ENCODE results near the gene GFER.
A peak's percentile ranks its signal among the peaks of the same experiment; 100 is the strongest.

Gene GFER

GRCh38 chr16:1968146-1968953 lies 15.6 kb upstream of the GFER start:
- TF ChIP-seq FOXM1 (IDR thresholded peaks at IDR 0.05; ENCODE audit: borderline replicate concordance, low read depth) (no peak), TCF12 (IDR thresholded peaks at IDR 0.05; ENCODE audit: low read depth) (no peak), ZBTB7A (IDR thresholded peaks at IDR 0.05; ENCODE audit: low read depth) (no peak), NFIC (IDR thresholded peaks at IDR 0.05) (no peak), CREB1 (IDR thresholded peaks at IDR 0.05; ENCODE audit: low read depth) (no peak), USF1 (IDR thresholded peaks at IDR 0.05) (no peak), REST (IDR thresholded peaks at IDR 0.05; ENCODE audit: low read depth) (no peak), MAX (IDR thresholded peaks at IDR 0.05) (no peak), TEAD4 (IDR thresholded peaks at IDR 0.05) (no peak), YY1 (IDR thresholded peaks at IDR 0.05; ENCODE audit: low read depth) (no peak), CEBPB (IDR thresholded peaks at IDR 0.05) (no peak), EGR1 (IDR thresholded peaks at IDR 0.05) (no peak), EP300 (IDR thresholded peaks at IDR 0.05; ENCODE audit: borderline replicate concordance) (no peak), RAD21 (IDR thresholded peaks at IDR 0.05; ENCODE audit: low read depth) (no peak)

GRCh38 chr16:1971796-1972489 lies 12.1 kb upstream of the GFER start, which contains the start of gene TBL3:
TSS of gene TBL3 (plus strand) at chr16:1972053. CDS start at chr16:1972165, 112 bp downstream.
- TF ChIP-seq EGR1 (IDR thresholded peaks at IDR 0.05) (peak; percentile 91), TEAD4 (IDR thresholded peaks at IDR 0.05) (peak; percentile 33; the same call in 1 of the 2 replicates), TCF12 (IDR thresholded peaks at IDR 0.05; ENCODE audit: low read depth) (peak; percentile 78), USF1 (IDR thresholded peaks at IDR 0.05) (peak; percentile 59), REST (IDR thresholded peaks at IDR 0.05; ENCODE audit: low read depth) (no peak), CREB1 (IDR thresholded peaks at IDR 0.05; ENCODE audit: low read depth) (peak; percentile 100), FOXM1 (IDR thresholded peaks at IDR 0.05; ENCODE audit: borderline replicate concordance, low read depth) (no peak), YY1 (IDR thresholded peaks at IDR 0.05; ENCODE audit: low read depth) (peak; percentile 100), EP300 (IDR thresholded peaks at IDR 0.05; ENCODE audit: borderline replicate concordance) (peak; percentile 13; the same call in 1 of the 2 replicates), RAD21 (IDR thresholded peaks at IDR 0.05; ENCODE audit: low read depth) (no peak), TAF1 (IDR thresholded peaks at IDR 0.05; ENCODE audit: low read depth) (peak; percentile 91), CEBPB (IDR thresholded peaks at IDR 0.05) (no peak; the same call in 1 of the 2 replicates), ZBTB7A (IDR thresholded peaks at IDR 0.05; ENCODE audit: low read depth) (0 out of 2 replicates have a peak, but pooled peaks have one; percentile 44), NFIC (IDR thresholded peaks at IDR 0.05) (peak; percentile 49), MAX (IDR thresholded peaks at IDR 0.05) (peak; percentile 92)

GRCh38 chr16:1972490-1972877 lies 11.5 kb upstream of the GFER start:
- TF ChIP-seq NFIC (IDR thresholded peaks at IDR 0.05) (no peak), FOXM1 (IDR thresholded peaks at IDR 0.05; ENCODE audit: borderline replicate concordance, low read depth) (no peak), MAX (IDR thresholded peaks at IDR 0.05) (no peak), TAF1 (IDR thresholded peaks at IDR 0.05; ENCODE audit: low read depth) (no peak), CREB1 (IDR thresholded peaks at IDR 0.05; ENCODE audit: low read depth) (no peak), USF1 (IDR thresholded peaks at IDR 0.05) (no peak), RAD21 (IDR thresholded peaks at IDR 0.05; ENCODE audit: low read depth) (no peak), TCF12 (IDR thresholded peaks at IDR 0.05; ENCODE audit: low read depth) (no peak), CEBPB (IDR thresholded peaks at IDR 0.05) (no peak), EGR1 (IDR thresholded peaks at IDR 0.05) (no peak), YY1 (IDR thresholded peaks at IDR 0.05; ENCODE audit: low read depth) (no peak), ZBTB7A (IDR thresholded peaks at IDR 0.05; ENCODE audit: low read depth) (no peak), REST (IDR thresholded peaks at IDR 0.05; ENCODE audit: low read depth) (no peak), TEAD4 (IDR thresholded peaks at IDR 0.05) (no peak), EP300 (IDR thresholded peaks at IDR 0.05; ENCODE audit: borderline replicate concordance) (no peak)

Measured in Ishikawa (cell line).